ENCODE data around the gene CHRM1.

The CHRM1 gene

GRCh38 chr11:62896049-62896448, 25.1 kb downstream of the CHRM1 start:
- in situ Hi-C loops (cut with MboI; ENCODE audit: low pct_unique_long_range_greater_than_20kb, low sequenced_read_pairs, unreplicated experiment) = no loop called here
- DNase-seq (ENCODE audit: low spot score) = no peak
- TF ChIP-seq CTCF (IDR thresholded peaks at IDR 0.05; ENCODE audit: extremely low read depth, insufficient read depth, missing control alignments) = no peak

GRCh38 chr11:62895501-62895900, 25.7 kb downstream of the CHRM1 start:
- in situ Hi-C loops (cut with MboI; ENCODE audit: low pct_unique_long_range_greater_than_20kb, low sequenced_read_pairs, unreplicated experiment) = no loop called here
- no peak for TF ChIP-seq CTCF (IDR thresholded peaks at IDR 0.05; ENCODE audit: extremely low read depth, insufficient read depth, missing control alignments)
- DNase-seq (ENCODE audit: low spot score) = no peak

GRCh38 chr11:62892077-62892922, 28.9 kb downstream of the CHRM1 start:
- DNase-seq (ENCODE audit: low spot score) = no peak
- TF ChIP-seq CTCF (IDR thresholded peaks at IDR 0.05; ENCODE audit: extremely low read depth, insufficient read depth, missing control alignments) = no peak
- in situ Hi-C loops (cut with MboI; ENCODE audit: low pct_unique_long_range_greater_than_20kb, low sequenced_read_pairs, unreplicated experiment) = no loop called here

GRCh38 chr11:62889484-62890437, 31.4 kb downstream of the CHRM1 start:
- no peak for TF ChIP-seq CTCF (IDR thresholded peaks at IDR 0.05; ENCODE audit: extremely low read depth, insufficient read depth, missing control alignments)
- DNase-seq (ENCODE audit: low spot score) = no peak
- in situ Hi-C loops (cut with MboI; ENCODE audit: low pct_unique_long_range_greater_than_20kb, low sequenced_read_pairs, unreplicated experiment) = no loop called here

GRCh38 chr11:62889126-62889483, 32.1 kb downstream of the CHRM1 start:
- in situ Hi-C loops (cut with MboI; ENCODE audit: low pct_unique_long_range_greater_than_20kb, low sequenced_read_pairs, unreplicated experiment) = no loop called here
- TF ChIP-seq CTCF (IDR thresholded peaks at IDR 0.05; ENCODE audit: extremely low read depth, insufficient read depth, missing control alignments) = no peak
- DNase-seq (ENCODE audit: low spot score) = no peak

GRCh38 chr11:62888406-62888805, 32.8 kb downstream of the CHRM1 start:
- in situ Hi-C loops (cut with MboI; ENCODE audit: low pct_unique_long_range_greater_than_20kb, low sequenced_read_pairs, unreplicated experiment) = no loop called here
- no peak for DNase-seq (ENCODE audit: low spot score)
- TF ChIP-seq CTCF (IDR thresholded peaks at IDR 0.05; ENCODE audit: extremely low read depth, insufficient read depth, missing control alignments) = no peak
